ENCODE data around the gene LRRC7.
"Not testable (repeated sequence)": the region's sequence is repeated elsewhere in the genome, so short reads cannot be mapped to it uniquely, and the experiment has no call there.

Gene LRRC7

GRCh38 chr1:70042090-70042731, 474.5 kb downstream of the LRRC7 start:
- no peak for DNase-seq (ENCODE audit: low spot score)

- DNase-seq (ENCODE audit: low spot score): no peak
Measured at GRCh38 chr1:70043804-70044203, 476.1 kb downstream of the LRRC7 start.

GRCh38 chr1:70044832-70045231, 477.1 kb downstream of the LRRC7 start:
- DNase-seq (ENCODE audit: low spot score): no peak

DNA sequence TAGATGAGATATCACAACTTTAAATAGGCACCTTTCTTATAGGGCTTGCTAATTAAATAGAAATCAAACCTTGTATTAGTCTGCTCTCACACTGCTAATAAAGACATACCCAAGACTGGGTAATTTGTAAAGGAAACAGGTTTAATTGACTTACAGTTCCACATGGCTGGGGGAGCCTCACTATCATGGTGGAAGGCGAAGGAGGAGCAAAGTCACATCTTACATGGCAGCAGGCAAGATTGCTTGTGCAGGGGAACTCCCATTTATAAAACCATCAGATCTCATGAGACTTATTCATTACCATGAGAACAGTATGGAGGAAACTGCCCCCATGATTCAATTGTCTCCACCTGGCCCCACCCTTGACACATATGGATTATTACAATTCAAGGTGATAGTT, 477.9 kb downstream of the LRRC7 start:
- not testable (repeated sequence) for DNase-seq (ENCODE audit: low spot score)

GRCh38 chr1:70048336-70049094, 480.8 kb downstream of the LRRC7 start:
- DNase-seq (ENCODE audit: low spot score): no peak

DNA sequence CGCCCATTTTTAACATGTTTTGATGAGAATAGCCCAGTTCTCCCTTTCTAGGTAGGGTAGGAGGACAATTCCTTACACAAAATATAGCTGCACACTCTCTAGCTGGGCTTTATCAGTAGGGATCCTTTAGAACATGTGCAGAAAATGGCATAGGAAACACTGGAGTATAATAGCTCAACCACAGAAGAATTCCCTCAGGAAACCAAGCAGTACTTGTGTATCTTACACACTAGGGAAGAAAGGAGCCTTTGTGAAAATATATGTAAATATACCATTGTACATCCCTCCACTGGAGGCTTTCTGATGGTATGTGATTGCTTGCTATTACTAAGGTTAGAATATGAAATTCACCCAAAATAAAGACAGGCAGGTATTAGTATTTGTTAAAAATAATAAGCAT, 484.2 kb downstream of the LRRC7 start:
- no peak for DNase-seq (ENCODE audit: low spot score)

DNA sequence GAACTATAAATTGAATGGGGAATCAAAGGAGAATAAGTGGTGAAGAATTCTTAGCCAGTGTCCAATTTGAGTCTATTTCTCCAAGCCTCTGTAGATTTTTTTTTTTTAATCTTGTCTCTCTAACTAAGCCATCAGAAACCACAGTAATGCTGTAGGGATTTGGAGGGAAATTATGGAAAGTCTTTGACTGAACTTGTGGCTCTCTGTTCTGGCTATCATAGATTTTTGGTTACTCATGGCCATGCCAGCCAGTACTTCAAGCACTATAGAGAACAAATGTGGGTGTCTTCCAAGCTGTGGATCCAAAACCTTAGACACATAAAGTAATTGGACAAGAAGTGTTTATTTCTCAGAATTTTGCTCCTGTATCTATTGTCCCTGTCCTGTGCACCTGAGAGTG, 489.8 kb downstream of the LRRC7 start:
- DNase-seq (ENCODE audit: low spot score): no peak

GRCh38 chr1:70061231-70061630, 493.5 kb downstream of the LRRC7 start:
- no peak for DNase-seq (ENCODE audit: low spot score)

GRCh38 chr1:70063861-70064260, 496.1 kb downstream of the LRRC7 start:
- no peak for DNase-seq (ENCODE audit: low spot score)

- DNase-seq (ENCODE audit: low spot score): no peak
Measured at GRCh38 chr1:70066711-70067110, 499.0 kb downstream of the LRRC7 start.

DNA sequence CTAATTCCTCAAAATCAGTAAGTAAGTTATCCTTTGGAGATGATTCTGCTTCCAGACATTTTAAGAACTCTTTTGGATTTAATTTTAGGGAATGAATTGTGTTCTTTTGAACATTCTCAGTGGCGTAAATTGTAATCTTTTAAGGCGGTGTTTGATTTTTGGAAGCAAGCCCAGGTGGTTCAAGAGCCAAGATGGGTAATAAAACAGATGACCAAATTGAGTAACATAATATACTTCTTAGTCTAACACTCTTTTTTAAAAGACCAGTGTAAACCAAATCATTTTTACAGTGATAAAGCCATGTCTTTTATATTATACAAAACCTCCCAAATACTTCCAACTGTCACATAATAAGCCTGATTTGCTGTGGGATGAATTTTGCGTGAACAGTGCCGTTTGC, 503.9 kb downstream of the LRRC7 start:
- DNase-seq (ENCODE audit: low spot score): no peak

GRCh38 chr1:70072231-70072751, 504.6 kb downstream of the LRRC7 start:
- no peak for DNase-seq (ENCODE audit: low spot score)

- DNase-seq (ENCODE audit: low spot score): no peak
Measured at GRCh38 chr1:70075761-70076160, 508.0 kb downstream of the LRRC7 start.

GRCh38 chr1:70077066-70077465, 509.3 kb downstream of the LRRC7 start:
- no peak for DNase-seq (ENCODE audit: low spot score)

DNA sequence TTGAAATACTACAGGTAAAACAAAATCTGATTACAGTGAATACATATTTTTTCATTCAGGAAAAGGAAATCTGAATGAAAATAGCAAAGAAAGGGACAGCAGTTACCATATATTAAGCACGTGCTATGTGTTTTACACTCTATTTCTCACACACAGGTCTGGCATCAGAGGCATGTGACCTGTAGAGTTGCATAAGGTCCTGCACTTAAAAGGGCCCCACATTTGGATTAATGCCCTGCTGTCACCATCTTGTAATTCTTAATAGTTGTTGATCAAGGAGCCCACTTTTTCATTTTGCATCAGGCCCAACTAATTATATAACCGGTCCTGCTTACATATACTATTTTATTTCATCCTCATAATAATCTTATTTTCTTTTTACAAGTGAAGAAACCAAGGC, 511.8 kb downstream of the LRRC7 start:
- DNase-seq (ENCODE audit: low spot score): no peak

GRCh38 chr1:70083519-70083918, 515.8 kb downstream of the LRRC7 start:
- DNase-seq (ENCODE audit: low spot score): no peak

- no peak for DNase-seq (ENCODE audit: low spot score)
Measured at GRCh38 chr1:70084314-70084915, 516.7 kb downstream of the LRRC7 start.

- no peak for DNase-seq (ENCODE audit: low spot score)
Measured at GRCh38 chr1:70085521-70085920, 517.8 kb downstream of the LRRC7 start.

GRCh38 chr1:70086897-70087296, 519.2 kb downstream of the LRRC7 start:
- DNase-seq (ENCODE audit: low spot score): no peak

GRCh38 chr1:70090141-70090540, 522.4 kb downstream of the LRRC7 start:
- DNase-seq (ENCODE audit: low spot score): no peak

GRCh38 chr1:70090875-70091274, 523.2 kb downstream of the LRRC7 start:
- DNase-seq (ENCODE audit: low spot score): no peak

- no peak for DNase-seq (ENCODE audit: low spot score)
Measured at GRCh38 chr1:70091811-70092210, 524.1 kb downstream of the LRRC7 start.

- DNase-seq (ENCODE audit: low spot score): no peak
Measured at GRCh38 chr1:70092526-70092925, 524.8 kb downstream of the LRRC7 start.

Data from HuH-7 (cell line).